HG02610 (cell line): Measurements from ENCODE around the gene F10.

Experiments
- ATAC-seq: cut with Tn5 transposase; IDR thresholded peaks from one replicate; pipeline ENCODE4 v1.9.1; 2021; ENCODE audit warnings: mild to moderate bottlenecking, moderate library complexity; ENCODE audit not compliant: unreplicated experiment

Gene F10

DNA sequence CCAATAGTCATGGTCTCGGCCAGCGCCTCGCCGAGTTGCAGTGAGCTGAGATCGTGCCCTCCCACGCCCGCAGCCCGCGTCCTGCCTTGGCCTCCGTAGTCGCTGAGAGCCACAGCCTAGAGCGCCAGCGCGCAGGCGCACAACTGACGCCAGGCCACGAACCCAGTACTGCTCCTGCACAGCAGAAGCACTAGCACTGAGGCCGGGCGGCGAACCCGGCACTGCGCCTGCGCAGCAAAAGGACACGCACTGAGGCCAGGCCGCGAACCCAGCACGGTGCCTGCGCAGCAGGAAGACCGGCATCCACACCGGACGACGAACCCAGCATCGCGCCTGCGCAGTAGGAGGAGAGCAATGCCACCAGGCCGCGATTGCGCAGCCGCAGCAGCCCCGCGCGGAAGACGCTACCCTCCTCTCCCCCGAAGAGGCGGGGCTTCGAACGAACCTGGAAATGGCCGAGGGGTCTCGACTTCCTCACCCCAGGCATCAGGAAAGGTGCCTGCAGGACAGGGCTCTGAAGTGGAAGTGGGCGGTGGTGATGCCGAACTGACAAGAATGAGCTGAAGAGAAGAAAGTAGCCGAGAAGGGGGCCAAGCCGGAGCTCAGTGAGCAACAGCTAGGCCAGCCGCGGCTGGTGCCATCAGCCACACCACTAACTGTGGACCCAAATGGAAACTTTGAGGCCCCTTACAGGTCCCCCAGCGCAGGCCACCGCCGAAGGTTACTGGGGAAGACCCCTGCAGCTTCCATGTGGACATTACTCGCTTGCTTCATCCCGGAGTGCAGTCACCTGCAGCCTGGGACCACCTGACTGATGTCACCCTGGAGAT is 7.5 kb downstream of the F10 start:
- ATAC-seq = no peak

DNA sequence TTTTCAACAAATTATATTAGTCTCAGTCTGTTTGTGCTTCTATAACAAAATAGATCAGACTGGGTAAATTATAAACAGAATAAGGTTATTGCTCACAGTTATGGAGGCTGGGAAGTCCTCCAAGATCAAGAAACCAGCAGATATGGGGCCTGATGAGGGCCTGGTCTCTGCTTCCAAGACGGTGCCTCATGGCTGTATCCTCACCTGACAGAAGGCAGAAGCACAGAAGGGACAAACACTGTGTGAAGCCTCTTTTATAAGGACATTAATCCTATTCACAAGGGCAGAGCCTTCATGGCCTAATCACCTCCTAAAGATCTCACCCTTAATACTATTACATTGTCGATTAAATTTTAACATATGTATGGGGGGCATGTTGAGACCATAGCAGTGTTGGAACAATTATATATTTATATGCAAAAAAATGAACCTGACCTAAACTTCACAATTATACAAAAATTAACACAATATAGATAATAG is 12.7 kb downstream of the F10 start:
- ATAC-seq = no peak

DNA sequence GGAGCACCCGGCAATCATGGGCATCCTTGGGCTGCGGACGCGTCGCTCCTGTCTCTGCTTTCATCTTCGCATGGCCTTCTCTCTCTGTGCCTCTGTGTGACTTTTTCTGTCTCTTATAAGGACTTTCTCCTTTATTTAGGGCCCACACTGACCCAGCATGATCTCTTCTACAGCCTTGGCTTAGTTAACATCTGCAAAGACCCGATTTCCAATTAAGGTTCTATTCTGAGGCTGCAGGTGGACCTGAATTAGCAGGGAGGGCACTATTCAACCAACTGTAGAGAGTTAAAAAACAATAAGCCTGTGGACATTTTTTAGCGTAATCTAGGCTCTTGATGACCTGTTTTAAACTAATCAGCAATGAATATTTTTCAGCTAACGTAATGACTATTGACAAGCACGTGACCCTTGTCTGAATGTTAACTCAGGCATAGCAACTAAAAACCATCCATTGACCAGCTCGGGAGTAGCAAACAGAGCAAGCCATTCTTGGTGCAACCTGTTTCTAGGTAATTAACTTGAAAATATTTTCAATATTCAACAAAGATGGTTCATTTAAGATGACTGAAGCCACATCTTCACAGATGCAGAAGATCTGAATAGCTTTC is 15.2 kb downstream of the F10 start:
- no peak for ATAC-seq

- no peak for ATAC-seq
These were observed 16.4 kb downstream of the F10 start for GRCh38 chr13:113138792-113139551.

- ATAC-seq = no peak
These were observed 17.0 kb downstream of the F10 start for GRCh38 chr13:113139577-113139976.

GRCh38 chr13:113140677-113141600 is 18.3 kb downstream of the F10 start:
- no peak for ATAC-seq

DNA sequence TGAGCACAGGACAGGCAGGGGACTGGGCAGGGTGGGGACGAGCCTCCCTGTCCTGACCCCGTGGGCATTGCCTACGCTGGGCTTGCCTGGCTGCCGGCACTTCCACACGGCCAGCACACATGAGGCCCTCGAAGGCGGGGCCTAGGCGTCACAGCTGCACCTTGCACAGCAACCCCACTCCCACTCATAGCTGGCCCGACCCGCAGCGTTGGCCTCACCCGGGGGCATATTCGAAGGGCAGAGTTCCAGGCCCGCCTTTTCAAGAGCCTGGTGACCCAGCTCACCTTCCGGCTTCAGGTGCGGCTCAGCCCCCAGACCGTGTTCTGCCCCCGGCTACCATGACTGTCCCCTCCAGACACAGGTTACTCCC is 19.0 kb downstream of the F10 start:
- ATAC-seq = no peak

GRCh38 chr13:113142876-113143275 is 20.3 kb downstream of the F10 start:
- ATAC-seq = no peak

DNA sequence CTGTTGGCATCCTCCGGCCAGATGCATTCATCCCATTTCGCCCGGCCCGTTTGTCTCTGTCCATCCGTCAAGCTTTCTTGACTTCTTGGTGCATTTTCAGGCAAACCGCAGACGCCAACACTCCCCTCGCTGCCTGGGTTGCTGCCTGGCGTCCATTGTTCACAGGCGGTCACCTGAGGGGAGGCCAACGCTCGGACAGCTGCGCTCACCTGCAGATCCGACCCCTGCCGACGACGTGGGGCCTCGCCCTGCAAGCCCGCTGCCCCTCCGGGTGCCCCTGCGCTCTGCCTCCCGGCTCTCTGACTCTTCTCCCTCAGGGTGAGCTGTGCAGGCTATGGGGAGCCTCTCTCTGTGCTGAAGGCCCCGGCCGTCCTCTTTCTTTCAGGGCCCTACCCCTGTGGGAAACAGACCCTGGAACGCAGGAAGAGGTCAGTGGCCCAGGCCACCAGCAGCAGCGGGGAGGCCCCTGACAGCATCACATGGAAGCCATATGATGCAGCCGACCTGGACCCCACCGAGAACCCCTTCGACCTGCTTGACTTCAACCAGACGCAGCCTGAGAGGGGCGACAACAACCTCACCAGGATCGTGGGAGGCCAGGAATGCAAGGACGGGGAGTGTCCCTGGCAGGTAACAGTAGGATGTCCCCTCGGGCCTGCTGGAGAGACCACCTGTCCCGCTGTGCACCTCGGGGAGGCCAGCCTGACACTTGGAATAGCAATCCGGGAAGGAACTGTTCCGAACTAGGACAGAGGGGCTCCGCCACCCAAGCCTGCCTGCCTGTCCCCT is 21.1 kb downstream of the F10 start:
- ATAC-seq = no peak

- no peak for ATAC-seq
These were observed 21.6 kb downstream of the F10 start for GRCh38 chr13:113144255-113144629.

- no peak for ATAC-seq
These were observed 22.9 kb downstream of the F10 start for GRCh38 chr13:113145496-113145895.

- ATAC-seq = no peak
These were observed 23.5 kb downstream of the F10 start for GRCh38 chr13:113145911-113146598.

DNA sequence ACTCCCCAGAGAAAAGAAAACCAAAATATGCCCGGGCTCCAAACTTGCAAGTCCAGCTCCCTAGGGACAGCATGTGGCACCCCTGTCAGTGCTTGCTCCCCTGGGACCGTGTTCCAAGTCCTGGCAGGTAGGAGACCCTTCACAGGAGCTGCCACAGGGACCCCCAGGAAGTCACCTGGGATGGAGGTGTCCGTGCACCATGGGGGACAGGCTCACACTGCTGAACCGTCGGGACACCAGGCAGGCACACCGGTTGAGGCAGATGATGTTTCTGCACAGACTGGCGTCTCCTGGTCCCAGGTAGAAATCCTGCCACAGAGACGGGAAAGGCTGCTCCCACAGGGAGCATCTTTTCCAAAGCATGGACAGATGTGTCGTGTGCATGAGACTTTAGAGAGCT is 24.2 kb downstream of the F10 start:
- ATAC-seq = no peak

GRCh38 chr13:113147206-113147605 is 24.6 kb downstream of the F10 start:
- no peak for ATAC-seq

DNA sequence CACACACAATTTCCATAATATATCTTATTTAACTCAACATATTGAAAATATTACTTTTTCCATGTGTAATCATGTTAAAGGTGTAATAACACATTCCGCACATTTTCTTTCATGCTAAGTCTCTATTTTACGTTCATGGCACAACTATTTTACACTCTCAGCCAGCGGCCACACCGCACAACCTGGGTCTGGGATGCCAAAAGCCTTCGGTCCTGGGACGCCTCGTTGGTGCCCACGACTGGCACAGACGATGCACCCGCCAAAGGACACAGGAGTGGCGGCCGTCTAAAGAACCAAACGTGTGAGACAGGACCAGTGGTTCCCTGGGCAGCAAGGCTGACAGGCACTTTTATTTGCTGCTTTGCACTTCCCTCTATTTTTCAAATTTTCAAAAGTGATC is 25.8 kb downstream of the F10 start:
- ATAC-seq = no peak

GRCh38 chr13:113148940-113149503 is 26.4 kb downstream of the F10 start:
- ATAC-seq = no peak

DNA sequence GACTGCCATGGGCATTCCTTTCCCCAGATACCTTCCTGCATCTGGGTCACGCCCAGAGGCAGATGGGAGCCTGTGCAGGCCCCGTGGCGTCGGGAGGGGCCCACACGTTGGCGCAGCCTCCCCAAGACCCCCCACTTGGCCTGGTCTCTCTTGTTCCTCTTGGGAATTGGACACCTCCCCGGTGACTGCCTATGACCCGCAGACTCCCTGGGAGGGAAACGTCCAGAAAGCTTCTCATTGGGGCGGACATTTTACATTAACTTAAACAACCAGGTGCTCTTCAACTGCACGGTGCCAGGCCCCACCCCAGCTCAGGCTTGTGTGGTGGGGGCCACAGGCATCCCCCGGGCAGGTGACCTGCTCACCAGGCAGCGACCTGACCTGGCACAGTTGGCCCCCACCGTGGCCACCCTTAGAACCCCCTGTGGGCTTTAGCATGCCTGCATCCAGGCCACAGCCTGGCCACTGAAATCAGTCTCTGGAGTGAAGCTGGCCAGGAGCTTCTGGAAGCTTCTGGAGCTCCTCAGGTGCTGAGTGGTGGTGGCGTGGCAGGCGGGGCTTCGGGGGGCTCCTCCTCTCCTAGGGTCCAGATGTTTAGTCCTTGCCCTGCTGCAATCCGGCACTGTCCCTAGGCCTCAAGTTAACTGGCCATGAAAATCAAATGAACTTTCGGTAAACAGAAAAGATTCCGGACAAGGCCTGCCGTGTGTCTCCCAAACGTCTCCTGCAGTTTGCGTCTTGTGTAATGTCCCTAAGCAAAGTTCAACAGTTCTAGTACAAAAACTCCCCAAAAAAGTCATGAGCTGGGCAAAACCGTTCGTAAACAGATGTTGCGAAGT is 27.3 kb downstream of the F10 start:
- ATAC-seq = no peak
